GM19193 (cell line): Measurements from ENCODE around the gene KNSTRN.

Source experiments
- POLR2A ChIP-seq: IDR thresholded peaks from 4 replicates; pipeline ENCODE4 v1.6.1; 2011; ENCODE audit not compliant: insufficient read depth, insufficient read length; ENCODE audit errors: extremely low read depth

The KNSTRN gene

DNA sequence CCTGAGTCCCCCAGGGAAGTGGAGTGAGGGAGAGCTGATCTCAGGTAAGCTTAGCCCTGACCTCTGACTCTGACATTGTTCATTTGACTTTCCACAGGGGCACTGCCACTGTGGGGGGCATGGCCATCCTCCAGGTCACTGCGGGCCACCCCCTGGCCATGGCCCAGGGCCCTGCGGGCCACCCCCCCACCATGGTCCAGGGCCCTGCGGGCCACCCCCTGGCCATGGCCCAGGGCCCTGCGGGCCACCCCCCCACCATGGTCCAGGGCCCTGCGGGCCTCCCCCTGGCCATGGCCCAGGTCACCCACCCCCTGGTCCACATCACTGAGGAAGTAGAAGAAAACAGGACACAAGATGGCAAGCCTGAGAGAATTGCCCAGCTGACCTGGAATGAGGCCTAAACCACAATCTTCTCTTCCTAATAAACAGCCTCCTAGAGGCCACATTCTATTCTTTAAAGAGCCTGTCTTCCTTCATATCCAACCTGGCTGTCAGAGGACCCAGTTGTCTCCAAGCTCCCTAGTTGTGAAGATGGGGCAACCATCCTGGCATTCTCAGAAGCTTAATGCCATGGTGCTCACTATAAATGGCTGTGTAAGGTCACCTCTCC is 26.4 kb upstream of the KNSTRN start:
- no peak for TF ChIP-seq POLR2A

DNA sequence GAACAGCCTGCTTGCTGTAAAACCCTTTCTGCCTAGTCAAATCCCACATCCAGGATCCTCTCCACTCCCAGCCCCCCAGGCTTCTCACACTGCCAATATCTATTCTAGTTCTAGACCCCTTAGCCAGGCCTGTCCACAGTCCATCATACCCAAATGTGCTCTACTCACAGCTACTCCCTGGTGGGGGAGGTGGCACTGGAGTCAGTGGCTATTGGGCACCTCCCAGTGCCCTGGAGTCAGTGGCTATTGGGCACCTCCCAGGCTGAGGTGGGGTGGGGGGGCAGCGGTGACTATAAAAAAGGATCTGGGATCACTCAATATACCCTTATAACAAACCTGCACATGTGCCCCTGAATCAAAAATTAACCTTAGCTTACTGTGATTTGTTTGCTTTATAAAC is 25.3 kb upstream of the KNSTRN start:
- no peak for TF ChIP-seq POLR2A

DNA sequence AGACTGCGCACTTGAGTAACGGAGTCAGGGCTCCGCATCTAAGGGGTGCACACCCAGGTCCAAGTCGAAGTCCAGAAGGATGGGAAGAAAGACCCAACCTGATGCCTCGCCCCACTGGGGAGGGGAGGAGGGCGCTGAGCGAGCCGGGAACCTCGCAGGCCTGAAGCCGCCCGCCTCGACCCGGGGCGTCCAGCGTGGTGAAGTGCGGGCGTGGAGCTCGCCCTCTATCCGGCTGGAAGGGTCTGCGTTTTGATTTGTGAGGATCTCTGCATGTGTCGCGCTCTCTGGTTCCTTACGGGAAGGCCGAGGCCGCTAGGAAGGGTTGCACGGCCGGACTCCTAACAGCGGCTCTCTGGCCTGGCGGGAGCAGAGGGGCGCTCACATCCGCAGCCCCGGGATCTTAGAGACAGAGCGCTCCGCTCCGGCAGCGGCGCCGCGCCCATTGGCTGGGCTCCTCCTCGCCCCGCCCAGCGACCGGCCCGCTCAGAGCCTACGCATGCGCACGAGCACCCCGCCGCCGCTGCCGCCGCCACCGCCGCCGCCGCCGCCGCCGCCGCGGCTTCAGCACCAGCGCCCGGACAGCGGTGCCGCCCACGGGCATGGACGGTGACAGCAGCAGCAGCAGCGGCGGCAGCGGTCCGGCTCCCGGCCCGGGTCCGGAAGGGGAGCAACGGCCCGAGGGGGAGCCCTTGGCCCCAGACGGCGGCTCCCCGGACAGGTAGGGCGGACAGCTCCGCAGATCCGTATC is 24.6 kb upstream of the KNSTRN start, which contains the start of gene DISP2:
TSS of gene DISP2 (plus strand) at position 497 of the 748 bp plus-strand sequence. CDS start at position 600, 103 bp downstream.
- TF ChIP-seq POLR2A = no peak

DNA sequence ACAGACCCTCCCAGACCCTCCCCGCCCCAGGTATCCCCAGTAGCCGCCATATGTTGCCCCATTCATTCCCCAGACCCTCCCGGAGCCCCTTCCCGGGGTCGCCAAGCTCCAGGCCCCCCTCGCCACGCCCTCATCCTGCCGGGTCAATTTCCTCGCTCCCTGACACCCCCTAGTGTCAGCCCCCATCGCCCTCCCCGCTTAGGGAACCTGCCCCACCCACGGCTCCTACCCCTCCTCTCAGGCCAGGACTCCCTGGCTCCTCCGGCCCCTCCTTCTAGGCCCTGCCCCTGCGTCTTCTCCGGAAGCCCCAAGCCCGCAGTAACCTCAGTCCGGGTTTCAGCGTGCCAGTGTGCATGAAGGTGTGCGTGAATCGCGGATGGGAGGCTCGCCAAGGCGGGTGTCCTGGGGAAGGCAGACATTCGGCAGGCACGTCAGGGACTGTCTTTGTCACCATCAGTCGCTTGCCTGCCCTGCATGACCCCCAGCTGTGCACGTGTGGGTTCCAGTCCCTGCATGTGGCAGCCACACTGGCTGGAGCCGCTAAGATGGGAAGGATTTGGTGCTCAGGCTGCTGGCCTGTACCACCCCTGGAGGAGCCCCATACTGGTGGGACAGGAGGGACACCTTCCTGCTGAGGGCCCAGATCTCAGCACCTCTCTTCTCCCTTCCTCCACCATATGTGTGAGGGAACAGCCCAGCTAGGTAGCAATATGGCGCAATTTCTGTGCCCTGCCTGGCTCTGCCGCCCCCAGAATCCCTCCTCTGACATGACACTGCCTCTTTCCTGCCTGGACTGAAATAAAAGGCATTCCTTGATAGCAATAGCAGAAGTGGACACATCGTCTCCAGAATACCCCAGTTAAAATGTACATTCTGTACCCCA is 23.8 kb upstream of the KNSTRN start:
- no peak for TF ChIP-seq POLR2A

DNA sequence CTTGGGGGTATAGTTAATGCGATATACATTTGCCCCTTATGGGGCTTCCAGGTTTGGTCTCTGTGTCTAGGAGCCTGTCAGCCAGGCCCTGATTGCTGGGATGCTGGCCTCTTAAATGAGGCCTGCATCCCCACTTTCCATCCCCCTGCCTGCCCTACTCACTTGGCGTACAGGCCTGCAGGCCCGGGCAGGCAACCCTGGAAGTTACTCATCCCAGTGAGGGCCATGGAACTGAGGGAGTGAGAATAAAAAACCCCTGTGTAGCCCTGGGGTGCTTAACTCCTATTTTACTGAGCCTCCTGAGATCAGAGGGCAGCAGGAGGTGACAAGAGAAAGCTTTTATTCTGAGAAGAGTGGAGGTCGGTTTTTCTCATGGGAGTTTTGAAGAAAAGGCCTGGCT is 22.5 kb upstream of the KNSTRN start:
- TF ChIP-seq POLR2A = no peak

DNA sequence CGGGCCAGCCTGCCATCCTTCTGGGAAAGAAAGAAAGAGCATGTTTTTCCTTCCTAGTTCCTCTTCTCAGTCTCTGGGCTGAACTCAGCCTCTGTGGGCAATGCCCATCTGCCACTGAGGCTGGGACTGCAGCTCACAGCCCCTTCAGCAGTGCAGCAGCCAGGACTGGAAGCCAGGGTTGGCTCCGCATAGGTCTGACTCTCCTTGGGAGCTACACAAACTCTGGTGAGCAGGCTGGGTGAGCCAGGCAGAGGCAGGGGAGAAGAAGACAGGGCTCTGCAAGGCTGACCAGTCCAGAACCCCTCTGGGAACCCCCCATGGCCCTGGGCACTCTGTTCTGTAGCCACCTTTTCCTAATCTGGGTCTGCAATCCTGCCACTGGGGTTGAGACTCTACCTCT is 20.9 kb upstream of the KNSTRN start:
- no peak for TF ChIP-seq POLR2A

DNA sequence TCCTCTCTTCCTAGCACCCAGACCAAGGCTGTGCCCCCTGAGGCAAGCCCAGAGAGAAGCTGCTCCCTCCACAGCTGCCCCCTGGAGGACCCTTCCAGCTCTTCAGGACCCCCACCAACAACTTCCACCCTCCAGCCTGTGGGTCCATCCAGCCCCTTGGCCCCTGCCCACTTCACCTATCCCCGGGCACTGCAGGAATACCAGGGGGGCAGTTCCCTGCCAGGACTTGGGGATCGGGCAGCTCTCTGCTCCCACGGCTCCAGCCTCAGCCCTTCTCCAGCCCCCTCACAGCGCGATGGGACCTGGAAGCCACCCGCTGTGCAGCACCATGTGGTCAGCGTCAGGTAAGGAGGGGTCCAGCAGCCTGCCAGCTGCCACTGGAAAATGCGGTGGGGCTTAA is 18.9 kb upstream of the KNSTRN start:
- no peak for TF ChIP-seq POLR2A

DNA sequence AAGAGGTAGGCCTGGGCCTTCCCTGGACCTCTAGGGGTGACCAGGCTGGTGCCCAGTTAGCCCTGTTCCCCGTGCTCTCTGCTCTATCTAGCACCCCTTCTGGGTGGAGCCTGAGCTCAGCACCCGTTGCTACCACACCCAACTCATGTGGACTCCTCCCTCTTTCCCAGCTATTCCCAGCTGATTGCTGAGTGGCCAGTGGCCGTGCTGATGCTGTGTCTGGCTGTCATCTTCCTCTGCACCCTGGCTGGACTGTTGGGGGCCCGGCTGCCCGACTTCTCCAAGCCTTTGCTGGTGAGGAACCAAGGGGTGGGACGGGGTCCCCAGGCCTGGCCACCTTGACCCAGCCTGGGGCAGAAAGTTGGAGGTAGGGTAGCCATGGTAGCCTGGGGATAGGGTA is 18.3 kb upstream of the KNSTRN start:
- TF ChIP-seq POLR2A = no peak

DNA sequence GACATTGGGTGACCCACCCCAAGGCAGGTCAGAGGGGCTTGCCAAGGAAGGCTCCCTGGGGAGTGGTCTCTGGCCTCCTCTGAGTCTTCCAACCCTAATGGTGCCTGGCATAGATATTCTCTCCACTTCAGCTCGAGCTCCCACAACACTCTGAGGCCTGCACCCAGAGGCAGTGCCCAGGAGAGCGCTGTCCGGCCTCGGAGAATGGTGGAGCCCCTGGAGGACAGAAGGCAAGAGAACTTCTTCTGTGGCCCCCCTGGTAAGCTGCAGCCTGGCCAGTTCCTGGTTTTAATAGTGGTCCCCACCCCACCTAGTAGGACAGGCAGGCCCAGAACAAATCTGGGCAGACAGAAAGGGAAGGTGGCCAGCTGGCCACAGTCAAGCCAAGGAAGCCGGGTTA is 17.5 kb upstream of the KNSTRN start:
- no peak for TF ChIP-seq POLR2A

DNA sequence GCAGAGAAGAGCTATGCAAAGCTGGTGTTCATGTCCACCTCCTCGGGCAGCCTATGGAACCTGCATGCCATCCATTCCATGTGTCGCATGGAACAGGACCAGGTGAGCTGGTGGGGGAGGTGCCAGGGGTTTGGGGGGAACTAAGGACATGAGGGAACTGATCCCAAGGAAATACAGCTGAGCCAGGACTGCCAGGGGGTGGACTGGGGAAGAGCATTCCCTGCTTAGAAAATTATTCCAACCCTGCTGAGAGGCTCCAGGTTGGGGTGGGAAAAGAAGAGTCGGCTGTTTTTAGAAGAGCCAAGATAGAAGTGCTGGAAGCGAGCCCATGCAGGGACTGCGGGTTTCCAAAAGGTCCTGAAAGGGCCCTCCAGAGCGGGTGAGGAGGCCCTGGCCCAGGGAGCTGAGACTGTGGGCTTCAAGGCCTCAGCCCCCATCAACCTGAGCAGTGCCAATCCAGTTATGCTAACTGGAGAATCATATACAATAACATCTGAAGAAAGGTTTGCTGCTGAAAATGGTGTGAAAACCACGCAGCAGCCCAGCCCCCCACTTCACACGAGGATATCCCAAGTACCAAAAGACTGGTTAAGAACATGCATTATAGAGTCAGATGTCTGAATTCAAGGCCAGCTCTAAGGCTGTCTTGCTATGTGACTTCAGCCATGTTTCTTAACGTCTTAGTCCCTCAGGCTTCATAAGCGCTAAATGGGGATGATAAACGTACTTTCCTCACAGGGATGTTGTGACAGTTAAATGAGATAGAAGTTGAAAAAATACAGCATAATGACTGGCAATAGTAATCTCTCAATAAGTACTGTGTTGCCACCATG is 16.7 kb upstream of the KNSTRN start:
- no peak for TF ChIP-seq POLR2A

DNA sequence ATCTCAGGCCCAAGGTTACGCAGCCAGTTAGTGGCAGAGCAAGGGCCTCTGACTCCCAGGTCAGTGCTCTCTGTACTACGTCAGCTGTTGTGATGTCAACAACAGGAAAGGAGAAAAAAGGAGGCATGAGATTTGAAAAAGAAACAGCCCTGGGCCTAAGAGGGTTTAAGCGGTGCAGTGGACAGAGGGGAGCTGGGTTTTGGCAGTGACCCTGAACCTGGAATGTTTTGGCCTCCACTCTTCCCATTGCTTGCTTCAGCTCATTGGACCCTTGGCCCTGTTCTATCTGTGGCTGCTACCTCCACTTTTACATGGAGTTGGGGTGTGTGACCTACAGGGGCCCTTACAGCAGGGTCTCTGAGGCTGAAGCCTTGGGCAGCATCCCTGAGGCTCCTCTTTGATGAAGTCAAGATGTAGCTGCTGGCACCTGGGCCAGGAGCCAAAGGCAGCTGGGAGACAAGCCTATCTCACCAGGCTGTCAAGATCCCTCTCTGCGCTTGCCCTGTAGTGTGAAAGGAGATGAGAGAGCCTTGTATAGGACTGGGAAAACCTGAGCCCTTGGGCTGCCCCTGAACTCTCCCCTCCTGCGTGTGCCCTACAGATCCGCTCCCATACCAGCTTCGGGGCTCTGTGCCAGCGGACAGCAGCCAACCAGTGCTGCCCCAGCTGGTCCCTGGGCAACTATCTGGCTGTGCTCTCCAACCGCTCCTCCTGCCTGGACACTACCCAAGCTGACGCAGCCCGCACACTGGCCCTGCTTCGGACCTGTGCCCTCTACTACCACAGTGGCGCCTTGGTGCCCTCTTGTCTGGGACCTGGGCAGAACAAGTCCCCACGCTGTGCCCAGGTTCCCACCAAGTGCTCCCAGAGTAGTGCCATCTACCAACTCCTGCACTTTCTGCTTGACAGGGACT is 15.8 kb upstream of the KNSTRN start:
- no peak for TF ChIP-seq POLR2A

DNA sequence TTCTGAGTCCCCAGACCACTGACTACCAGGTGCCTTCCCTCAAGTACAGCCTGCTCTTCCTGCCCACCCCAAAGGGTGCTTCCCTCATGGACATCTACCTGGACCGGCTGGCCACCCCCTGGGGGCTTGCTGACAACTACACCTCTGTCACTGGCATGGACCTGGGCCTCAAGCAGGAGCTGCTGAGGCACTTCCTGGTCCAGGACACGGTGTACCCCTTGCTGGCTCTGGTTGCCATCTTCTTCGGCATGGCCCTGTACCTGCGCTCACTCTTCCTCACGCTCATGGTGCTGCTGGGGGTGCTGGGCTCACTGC is 15.2 kb upstream of the KNSTRN start:
- no peak for TF ChIP-seq POLR2A

DNA sequence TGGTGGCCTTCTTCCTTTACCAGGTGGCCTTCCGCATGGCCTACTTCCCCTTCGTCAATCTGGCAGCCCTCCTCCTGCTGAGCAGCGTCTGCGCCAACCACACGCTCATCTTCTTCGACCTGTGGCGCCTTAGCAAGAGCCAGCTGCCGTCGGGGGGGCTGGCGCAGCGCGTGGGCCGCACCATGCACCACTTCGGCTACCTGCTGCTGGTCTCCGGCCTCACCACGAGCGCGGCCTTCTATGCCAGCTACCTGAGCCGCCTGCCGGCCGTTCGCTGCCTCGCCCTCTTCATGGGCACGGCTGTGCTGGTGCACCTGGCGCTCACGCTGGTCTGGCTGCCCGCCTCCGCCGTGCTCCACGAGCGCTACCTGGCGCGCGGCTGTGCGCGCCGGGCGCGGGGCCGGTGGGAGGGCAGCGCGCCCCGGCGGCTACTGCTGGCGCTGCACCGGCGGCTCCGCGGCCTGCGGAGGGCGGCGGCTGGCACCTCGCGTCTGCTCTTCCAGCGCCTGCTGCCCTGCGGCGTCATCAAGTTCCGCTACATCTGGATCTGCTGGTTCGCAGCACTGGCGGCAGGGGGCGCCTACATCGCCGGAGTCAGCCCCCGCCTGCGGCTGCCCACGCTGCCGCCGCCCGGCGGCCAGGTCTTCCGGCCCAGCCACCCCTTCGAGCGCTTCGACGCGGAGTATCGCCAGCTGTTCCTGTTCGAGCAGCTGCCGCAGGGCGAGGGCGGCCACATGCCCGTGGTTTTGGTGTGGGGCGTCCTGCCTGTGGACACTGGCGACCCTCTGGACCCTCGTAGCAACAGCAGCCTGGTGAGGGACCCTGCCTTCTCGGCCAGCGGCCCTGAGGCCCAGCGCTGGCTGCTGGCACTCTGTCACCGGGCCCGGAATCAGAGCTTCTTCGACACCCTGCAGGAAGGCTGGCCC is 14.6 kb upstream of the KNSTRN start:
- no peak for TF ChIP-seq POLR2A
